HG03095 (cell line): Measurements from ENCODE around the gene SSBP3.

Experiments
- ATAC-seq: cut with Tn5 transposase; IDR thresholded peaks from one replicate; pipeline ENCODE4 v1.9.1; 2021; ENCODE audit warnings: moderate library complexity; ENCODE audit not compliant: unreplicated experiment

Gene SSBP3

DNA sequence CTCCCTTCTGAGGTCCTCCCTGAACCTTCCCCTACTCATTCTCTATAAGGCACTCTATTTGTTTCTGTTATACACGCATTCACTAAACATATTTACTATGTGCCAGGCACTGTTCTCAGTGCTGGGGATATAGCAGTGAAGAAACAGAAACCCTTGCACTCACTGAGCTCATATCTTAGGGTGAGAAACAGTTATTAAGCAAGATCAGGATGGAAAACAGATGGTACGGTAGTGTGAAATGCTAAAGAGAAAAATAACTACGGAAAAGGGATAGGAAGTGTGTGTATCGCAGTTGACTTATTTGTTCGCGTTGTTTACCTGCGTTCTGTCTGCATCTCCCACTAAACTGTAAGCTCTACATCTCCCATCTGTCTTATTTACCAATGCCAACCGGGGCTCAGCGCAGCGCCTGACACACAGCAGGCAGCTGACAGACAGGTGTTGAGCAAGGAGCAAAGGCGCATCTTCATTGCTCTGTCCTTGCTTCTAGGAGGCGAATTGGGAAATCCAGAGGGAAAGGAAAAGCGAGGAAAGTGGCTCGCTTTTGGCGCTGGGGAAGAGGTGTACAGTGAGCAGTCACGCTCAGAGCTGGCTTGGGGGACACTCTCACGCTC is 206.9 kb downstream of the SSBP3 start:
- no peak for ATAC-seq

DNA sequence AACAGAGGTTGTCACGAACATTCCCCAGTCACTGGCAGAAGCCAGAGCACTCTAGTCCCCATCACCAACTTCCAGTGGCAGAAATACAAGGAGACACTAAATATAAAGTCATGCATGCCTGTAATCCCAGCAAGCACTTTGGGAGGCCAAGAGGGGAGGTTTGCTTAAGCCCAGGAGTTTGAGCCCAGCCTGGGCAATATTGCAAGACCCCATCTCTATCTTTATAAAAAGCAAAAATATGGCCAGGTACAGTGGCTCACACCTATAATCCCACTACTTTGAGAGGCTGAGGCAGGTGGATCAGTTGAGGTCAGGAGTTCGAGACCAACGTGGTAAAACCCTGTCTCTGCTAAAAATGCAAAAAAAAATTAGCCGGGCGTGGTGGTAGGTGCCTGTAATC is 212.7 kb downstream of the SSBP3 start:
- no peak for ATAC-seq

DNA sequence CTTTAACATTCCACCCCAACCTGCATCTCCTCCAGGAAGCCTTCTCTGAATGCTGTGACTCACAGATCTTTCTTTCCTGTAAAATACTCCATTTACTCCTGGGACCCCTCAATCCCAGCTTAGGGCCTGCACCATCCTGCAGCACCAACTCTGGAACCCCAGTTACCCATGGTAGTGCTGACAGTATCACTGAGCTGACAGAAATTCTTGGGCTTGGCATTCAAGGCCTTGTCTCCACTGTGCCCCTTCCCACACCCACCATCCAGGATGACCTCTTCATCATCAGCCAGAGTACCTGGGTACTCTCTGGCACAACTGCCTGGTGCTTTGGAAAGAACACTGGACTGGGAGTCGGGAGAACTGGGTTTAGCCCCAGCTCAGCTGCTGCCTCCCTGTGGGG is 214.7 kb downstream of the SSBP3 start:
- no peak for ATAC-seq

DNA sequence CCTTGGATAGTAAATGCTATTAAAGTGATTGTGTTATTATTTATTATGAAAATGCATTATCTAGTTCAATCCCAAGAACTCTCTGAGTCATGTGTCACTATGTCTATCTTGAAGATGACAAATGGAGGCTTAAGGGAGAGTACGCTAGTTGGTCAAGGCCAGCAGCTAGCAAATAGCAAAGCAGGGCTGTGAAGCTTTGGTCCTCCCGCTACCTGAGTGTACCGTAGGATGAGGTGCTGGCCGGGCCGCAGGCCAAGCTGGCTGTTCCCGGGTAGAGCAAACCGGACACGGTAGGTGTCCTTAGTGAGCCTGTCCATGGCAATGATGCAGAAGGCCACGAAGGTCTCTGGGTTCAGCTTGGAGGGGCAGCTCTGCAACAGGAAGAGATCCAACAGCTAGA is 215.7 kb downstream of the SSBP3 start:
- no peak for ATAC-seq

DNA sequence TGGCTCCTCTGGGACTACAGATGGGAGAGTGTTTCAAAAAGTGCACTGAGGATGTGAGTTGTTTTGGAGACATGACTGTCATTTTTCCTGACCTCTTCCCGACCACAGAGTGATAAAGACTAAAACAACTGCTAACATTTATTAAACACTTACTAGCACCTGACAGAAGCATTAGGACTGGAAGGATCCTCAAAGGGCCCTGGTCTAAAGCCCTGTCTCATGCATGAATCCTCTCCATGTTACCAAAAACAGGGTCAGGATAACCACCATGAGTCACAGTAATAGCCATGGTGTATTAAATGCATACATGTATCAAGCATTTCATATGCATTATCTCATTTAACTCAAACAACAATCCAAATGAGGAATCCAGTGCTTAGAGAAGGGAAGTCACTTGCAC is 217.9 kb downstream of the SSBP3 start:
- no peak for ATAC-seq

DNA sequence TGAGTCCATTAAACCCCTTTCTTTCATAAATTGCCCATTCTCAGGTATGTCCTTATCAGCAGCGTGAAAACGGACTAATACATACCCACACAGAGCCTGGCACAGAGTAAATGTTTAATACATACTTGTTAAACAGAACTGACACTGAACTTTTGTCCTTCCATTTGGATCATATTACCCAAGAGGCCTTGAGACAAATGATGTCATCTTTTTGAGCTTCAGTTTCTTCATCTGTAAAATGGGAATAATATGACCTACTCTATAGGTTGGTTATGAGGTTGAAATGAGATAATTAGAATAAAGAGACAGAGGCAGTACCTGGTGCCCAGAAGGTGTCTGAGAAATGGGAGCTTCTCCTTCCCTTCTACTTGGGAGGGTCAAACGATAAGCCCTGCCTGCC is 220.1 kb downstream of the SSBP3 start:
- no peak for ATAC-seq

DNA sequence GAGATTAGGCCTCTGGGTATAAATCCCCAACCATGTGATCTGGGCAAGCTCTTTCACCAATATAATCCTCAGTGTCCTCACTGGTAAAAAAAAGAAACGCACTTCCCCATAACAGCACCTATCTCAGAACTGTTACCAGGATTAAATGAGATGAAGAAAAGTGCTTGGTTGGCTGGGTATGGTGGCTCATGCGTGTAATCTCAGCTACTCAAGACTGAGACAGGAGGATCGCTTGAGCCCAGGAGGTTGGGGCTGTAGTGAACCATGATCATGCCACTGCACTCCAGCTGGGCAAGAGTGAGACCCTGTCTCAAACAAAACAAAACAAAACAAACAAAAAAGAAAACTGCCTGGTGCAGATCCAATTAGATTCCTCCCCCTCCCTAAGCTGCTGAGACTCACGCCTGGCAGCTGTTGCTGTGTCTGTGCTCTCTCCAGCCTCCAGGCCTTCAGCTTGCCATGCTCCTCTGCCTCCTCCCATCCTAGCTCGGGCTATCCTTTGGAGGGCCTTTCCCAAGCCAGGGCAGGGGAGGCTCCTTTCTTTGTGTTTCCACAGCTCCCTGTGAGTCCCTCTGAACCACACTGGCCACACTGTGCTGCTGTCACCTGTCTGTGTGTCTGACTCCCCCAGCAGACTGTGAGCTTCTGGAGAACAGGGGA is 225.4 kb downstream of the SSBP3 start:
- no peak for ATAC-seq

DNA sequence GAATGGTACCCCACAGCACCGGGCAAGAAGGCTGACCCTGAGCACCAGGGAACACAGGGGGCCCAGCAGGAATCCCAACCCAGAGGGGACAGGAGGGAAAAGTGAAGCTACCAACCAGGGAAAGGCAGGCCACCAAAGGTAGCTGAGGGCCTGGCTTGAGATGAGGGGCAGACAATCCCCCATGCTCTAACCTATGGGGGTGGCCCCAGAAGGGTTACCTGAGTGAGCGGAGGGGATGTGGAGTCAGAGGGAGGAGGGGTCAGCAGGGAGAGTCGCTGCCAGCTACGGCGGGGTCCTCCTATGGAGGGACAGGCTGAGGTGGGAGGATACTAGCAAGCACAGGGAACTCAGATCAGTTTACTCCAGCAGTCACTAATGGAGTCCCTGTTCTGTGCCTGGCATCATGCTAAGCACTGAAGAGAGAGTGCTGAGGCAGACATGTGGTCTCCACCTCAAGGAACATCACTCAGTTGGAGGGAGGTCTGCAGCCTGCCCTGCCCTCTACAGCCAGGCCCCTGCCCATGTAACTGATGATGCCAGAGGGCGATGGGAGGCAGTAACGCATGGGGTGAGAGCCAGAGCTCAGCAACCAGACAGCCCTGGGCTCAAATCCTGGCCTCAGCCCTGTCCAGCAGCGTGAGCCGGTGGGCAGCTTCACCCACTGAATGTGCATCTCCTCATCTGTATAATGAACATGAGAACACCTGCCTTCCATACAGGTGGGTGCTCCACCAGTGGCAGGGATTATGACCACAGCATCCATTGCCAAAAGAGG is 227.7 kb downstream of the SSBP3 start:
- no peak for ATAC-seq

DNA sequence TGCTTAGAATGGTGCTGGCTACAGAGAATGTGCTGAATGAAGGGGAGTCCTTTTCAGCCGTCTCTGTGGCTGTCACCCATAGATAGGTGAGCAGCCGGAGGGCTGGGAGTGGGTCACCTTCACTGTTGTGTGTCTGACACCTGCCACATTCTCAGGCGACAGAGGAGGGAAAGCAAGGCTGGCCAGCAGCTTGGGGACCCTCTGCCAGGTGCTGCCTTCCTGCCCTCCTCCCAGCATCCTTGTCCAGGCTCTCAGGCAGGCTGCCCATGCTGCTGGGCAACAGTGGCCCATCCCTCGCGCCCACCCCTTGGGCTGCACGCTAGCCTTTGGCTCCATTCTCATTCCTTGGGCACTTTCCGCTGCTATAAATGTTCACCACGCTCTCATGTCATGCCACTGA is 228.5 kb downstream of the SSBP3 start:
- ATAC-seq = no peak

DNA sequence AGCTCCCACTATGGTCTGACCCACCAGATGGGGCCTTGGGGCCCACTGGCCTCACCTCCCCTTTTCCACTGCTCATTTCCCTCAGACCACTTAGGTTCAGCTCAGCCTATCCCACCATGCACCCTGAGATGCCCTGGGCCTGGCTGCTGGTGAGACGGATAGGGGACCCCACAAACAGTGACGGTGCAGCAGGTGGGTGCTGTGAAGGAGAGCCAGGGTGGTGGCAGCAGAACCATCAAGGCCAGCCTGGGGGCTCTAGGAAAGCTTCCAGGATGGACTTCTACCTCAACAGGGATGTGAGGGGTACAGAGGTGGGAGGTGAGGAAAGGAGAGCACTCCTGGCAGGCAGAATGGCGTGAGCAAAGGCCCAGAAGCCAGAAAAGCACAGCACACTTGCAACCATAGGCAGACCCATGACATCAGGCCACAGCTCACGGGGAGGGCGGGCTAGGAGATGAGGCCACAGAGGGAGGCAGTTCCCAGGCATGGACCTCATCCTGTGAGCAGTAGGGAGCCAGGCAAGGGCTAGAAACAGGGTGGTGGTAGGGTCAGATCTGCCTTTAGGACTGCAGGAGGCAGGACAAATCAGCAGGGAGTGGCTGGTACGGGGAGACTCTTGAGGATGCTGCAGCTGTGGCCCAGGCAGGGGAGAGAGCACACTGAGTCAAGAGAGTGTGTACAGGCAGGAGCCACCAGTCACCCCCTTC is 229.4 kb downstream of the SSBP3 start:
- ATAC-seq = no peak
